WTC11 (cell line): ENCODE measurements around the gene UCP1. TPM values are rescaled to one million over a fixed set of nuclear protein-coding genes. Genes with fewer than 3 reads are reported as not detected.

Source experiments
- ATAC-seq: fragments of 200-7000 bp; cut with Tn5 transposase; 2 replicates; pipeline ENCODE4 v1.10.0; 2021; ENCODE audit warnings: mild to moderate bottlenecking, moderate library complexity
- CTCF ChIA-PET: fragments of 300-600 bp; sonication (Branson Sonifier 250); formaldehyde crosslinking; loops from one replicate; lab custom pipeline; 2021; ENCODE audit warnings: antibody characterized with exemption; lab: Charles Lee
- POLR2A ChIA-PET: fragments of 350-600 bp; sonication (Branson Sonifier 250); formaldehyde crosslinking; loops from one replicate; lab custom pipeline; 2021; ENCODE audit warnings: antibody characterized with exemption; lab: Charles Lee
- DNase-seq: peaks from one replicate; pipeline ENCODE4 v3.0.0; 2021; ENCODE audit warnings: low spot score
- H3K27ac Mint-ChIP-seq: 2 replicates; pipeline ENCODE4 v1.8.0; 2021; ENCODE audit warnings: mixed read lengths
- H3K27me3 Mint-ChIP-seq: 2 replicates; pipeline ENCODE4 v1.8.0; 2021; ENCODE audit warnings: low read depth, mild to moderate bottlenecking, moderate library complexity, mixed read lengths
- H3K36me3 Mint-ChIP-seq: 2 replicates; pipeline ENCODE4 v1.8.0; 2021; ENCODE audit warnings: mixed read lengths
- H3K4me1 Mint-ChIP-seq: 2 replicates; pipeline ENCODE4 v1.8.0; 2022; ENCODE audit warnings: mixed read lengths
- H3K4me3 Mint-ChIP-seq: 2 replicates; pipeline ENCODE4 v1.8.0; 2021; ENCODE audit warnings: mild to moderate bottlenecking, moderate library complexity, mixed read lengths
- H3K9me3 Mint-ChIP-seq: 2 replicates; pipeline ENCODE4 v1.8.0; 2021; ENCODE audit warnings: mixed read lengths
- ARID4B ChIP-seq: sonication (generic); formaldehyde crosslinking; IDR thresholded peaks from 2 replicates; pipeline ENCODE4 v1.8.0; 2023; ENCODE audit warnings: missing genetic modification reagents, mild to moderate bottlenecking, borderline replicate concordance
- E2F4 ChIP-seq: sonication (generic); formaldehyde crosslinking; IDR thresholded peaks from 2 replicates; pipeline ENCODE4 v1.8.1; 2022; ENCODE audit warnings: low read depth, mild to moderate bottlenecking, moderate library complexity, missing genetic modification reagents, borderline replicate concordance
- EMX1 ChIP-seq: fragments of 250-450 bp; sonication (Bioruptor Pico); IDR thresholded peaks from 2 replicates; pipeline ENCODE4 v1.8.0; 2021; ENCODE audit warnings: mild to moderate bottlenecking
- ESRRA ChIP-seq: sonication (generic); formaldehyde crosslinking; IDR thresholded peaks from 2 replicates; pipeline ENCODE4 v1.8.1; 2022; ENCODE audit warnings: mild to moderate bottlenecking, missing genetic modification reagents, borderline replicate concordance
- FOXK1 ChIP-seq: sonication (generic); formaldehyde crosslinking; IDR thresholded peaks from 2 replicates; pipeline ENCODE4 v1.8.0; 2022; ENCODE audit warnings: mild to moderate bottlenecking, moderate library complexity, missing genetic modification reagents
- FOXP1 ChIP-seq: sonication (generic); formaldehyde crosslinking; IDR thresholded peaks from 2 replicates; pipeline ENCODE4 v1.8.0; 2022; ENCODE audit warnings: missing genetic modification reagents, mild to moderate bottlenecking, moderate library complexity, borderline replicate concordance
- NFYB ChIP-seq: sonication (generic); formaldehyde crosslinking; conservative IDR thresholded peaks from 2 replicates; pipeline ENCODE4 v1.8.0; 2022; ENCODE audit warnings: low read depth, missing genetic modification reagents
- NR2C2 ChIP-seq: sonication (generic); formaldehyde crosslinking; IDR thresholded peaks from 2 replicates; pipeline ENCODE4 v1.8.0; 2022; ENCODE audit warnings: mild to moderate bottlenecking, missing genetic modification reagents
- SMAD3 ChIP-seq: sonication (generic); formaldehyde crosslinking; IDR thresholded peaks from 2 replicates; pipeline ENCODE4 v1.8.0; 2022; ENCODE audit warnings: missing genetic modification reagents, mild to moderate bottlenecking, borderline replicate concordance
- SMAD4 ChIP-seq: sonication (generic); formaldehyde crosslinking; IDR thresholded peaks from 2 replicates; pipeline ENCODE4 v1.8.0; 2022; ENCODE audit warnings: mild to moderate bottlenecking, missing genetic modification reagents
- STAT6 ChIP-seq: sonication (generic); formaldehyde crosslinking; conservative IDR thresholded peaks from 2 replicates; pipeline ENCODE4 v1.8.1; 2023; ENCODE audit warnings: mild to moderate bottlenecking, low read depth, missing genetic modification reagents, moderate library complexity
- TCF7 ChIP-seq: sonication (generic); formaldehyde crosslinking; IDR thresholded peaks from 2 replicates; pipeline ENCODE4 v1.8.0; 2022; ENCODE audit warnings: mild to moderate bottlenecking, low read depth, missing genetic modification reagents, moderate library complexity
- TEAD1 ChIP-seq: sonication (generic); formaldehyde crosslinking; IDR thresholded peaks from 2 replicates; pipeline ENCODE4 v1.8.0; 2022; ENCODE audit warnings: mild to moderate bottlenecking, missing genetic modification reagents
- TEAD4 ChIP-seq: sonication (generic); formaldehyde crosslinking; IDR thresholded peaks from 2 replicates; pipeline ENCODE4 v1.8.0; 2022; ENCODE audit warnings: mild to moderate bottlenecking, missing genetic modification reagents
- TP53 ChIP-seq: sonication (generic); formaldehyde crosslinking; IDR thresholded peaks from 2 replicates; pipeline ENCODE4 v1.8.1; 2023; ENCODE audit warnings: mild to moderate bottlenecking, missing genetic modification reagents
- ZNF317 ChIP-seq: sonication (generic); formaldehyde crosslinking; IDR thresholded peaks from 2 replicates; pipeline ENCODE4 v1.8.1; 2023; ENCODE audit warnings: low read depth, mild to moderate bottlenecking, moderate library complexity, missing genetic modification reagents, borderline replicate concordance
- ZNF425 ChIP-seq: fragments of 250-450 bp; sonication (Bioruptor Pico); conservative IDR thresholded peaks from 2 replicates; pipeline ENCODE4 v1.9.0; 2021; ENCODE audit warnings: mild to moderate bottlenecking
- ZNF512 ChIP-seq: sonication (generic); formaldehyde crosslinking; IDR thresholded peaks from 2 replicates; pipeline ENCODE4 v1.8.1; 2022; ENCODE audit warnings: missing genetic modification reagents, borderline replicate concordance
- total RNA-seq: library from RNA; stranded (reverse); gene quantifications from 3 replicates; pipeline ENCODE4 v1.2.3, GENCODE V29; 2021
- TF ChIP-seq, protein P1 (sequence below): sonication (generic); formaldehyde crosslinking; IDR thresholded peaks from 2 replicates; pipeline ENCODE4 v1.8.0; 2022; ENCODE audit warnings: mild to moderate bottlenecking, missing genetic modification reagents
- TF ChIP-seq, protein P2 (sequence below): sonication (generic); formaldehyde crosslinking; IDR thresholded peaks from 2 replicates; pipeline ENCODE4 v1.8.0; 2022; ENCODE audit warnings: mild to moderate bottlenecking, missing genetic modification reagents

Gene UCP1
- total RNA-seq, 1 experiment from 2014 or later, result 0.15 TPM

GRCh38 chr4:140556372-140557085 is 12.2 kb downstream of the UCP1 start:
- no peak overlapping the region for H3K4me3 Mint-ChIP-seq
- peak overlapping the region; percentile 48; the same call in 1 of the 2 replicates for H3K27ac Mint-ChIP-seq

DNA sequence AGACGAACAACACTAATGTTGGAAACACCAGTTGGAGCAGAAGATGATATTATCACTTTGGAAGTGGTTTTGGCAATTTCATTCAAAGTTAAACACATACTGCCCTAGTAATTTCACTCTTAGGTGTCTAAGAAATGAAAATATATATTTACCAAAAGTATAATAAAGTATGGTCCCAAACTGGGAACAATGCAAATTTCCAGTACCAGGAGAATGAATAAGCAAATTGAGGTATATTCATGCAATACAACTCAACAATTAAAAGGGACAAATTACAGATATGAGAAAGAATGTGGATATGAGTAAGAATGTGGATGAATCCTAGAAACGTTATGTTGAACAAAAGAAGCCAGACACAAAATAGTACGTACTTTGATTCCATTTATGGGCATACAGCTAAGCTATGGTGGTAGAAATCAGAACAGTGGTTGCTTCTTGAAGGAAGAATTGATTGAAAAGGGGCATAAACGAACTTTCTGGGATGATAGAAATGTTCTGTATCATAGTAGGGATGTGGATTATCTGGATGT is 34.7 kb downstream of the UCP1 start:
- ChIA-PET POLR2A (no interaction called here), CTCF (no interaction called here)
- Mint-ChIP-seq H3K27ac (no peak overlapping the region), H3K36me3 (no peaks in the 10 kb centered on the region; the same call in 1 of the 2 replicates), H3K4me3 (no peak overlapping the region), H3K9me3 (no peaks in the 10 kb centered on the region), H3K4me1 (no peaks in the 10 kb centered on the region), H3K27me3 (no peaks in the 10 kb centered on the region)
- DNase-seq (no peak), ATAC-seq (no peak)
- TF ChIP-seq ZNF317, result no peak
- no peak for TF ChIP-seq ZNF425 (CRISPR knock-in tag)
- TF ChIP-seq TEAD4 (CRISPR knock-in tag), result no peak
- TF ChIP-seq NFYB (CRISPR knock-in tag), result no peak
- no peak for TF ChIP-seq SMAD3
- TF ChIP-seq ARID4B, result no peak
- no peak for TF ChIP-seq STAT6 (CRISPR knock-in tag)
- no peak for TF ChIP-seq SMAD4 (CRISPR knock-in tag)
- TF ChIP-seq, protein P1, sequence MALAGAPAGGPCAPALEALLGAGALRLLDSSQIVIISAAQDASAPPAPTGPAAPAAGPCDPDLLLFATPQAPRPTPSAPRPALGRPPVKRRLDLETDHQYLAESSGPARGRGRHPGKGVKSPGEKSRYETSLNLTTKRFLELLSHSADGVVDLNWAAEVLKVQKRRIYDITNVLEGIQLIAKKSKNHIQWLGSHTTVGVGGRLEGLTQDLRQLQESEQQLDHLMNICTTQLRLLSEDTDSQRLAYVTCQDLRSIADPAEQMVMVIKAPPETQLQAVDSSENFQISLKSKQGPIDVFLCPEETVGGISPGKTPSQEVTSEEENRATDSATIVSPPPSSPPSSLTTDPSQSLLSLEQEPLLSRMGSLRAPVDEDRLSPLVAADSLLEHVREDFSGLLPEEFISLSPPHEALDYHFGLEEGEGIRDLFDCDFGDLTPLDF, result no peak
- TF ChIP-seq, protein P2, sequence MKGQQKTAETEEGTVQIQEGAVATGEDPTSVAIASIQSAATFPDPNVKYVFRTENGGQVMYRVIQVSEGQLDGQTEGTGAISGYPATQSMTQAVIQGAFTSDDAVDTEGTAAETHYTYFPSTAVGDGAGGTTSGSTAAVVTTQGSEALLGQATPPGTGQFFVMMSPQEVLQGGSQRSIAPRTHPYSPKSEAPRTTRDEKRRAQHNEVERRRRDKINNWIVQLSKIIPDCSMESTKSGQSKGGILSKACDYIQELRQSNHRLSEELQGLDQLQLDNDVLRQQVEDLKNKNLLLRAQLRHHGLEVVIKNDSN (CRISPR knock-in tag), result no peak
- no peak for TF ChIP-seq TCF7 (CRISPR knock-in tag)
- no peak for TF ChIP-seq FOXP1 (CRISPR knock-in tag)
- TF ChIP-seq TEAD1 (CRISPR knock-in tag), result no peak
- no peak for TF ChIP-seq EMX1 (CRISPR knock-in tag)
- no peak for TF ChIP-seq ZNF512
- TF ChIP-seq ESRRA (CRISPR knock-in tag), result no peak
- no peak for TF ChIP-seq E2F4 (CRISPR knock-in tag)
- no peak for TF ChIP-seq NR2C2

More at GRCh38 chr4:140556372-140557085, 12.2 kb downstream of the UCP1 start:
- ChIA-PET CTCF (interaction anchor here (0.8 to 2.7 kb wide), 5 partner anchors 11 to 295 kb away, joined by 3 to 9 read pairs (median 6); partner anchors contain the start of genes ELMOD2 and UCP1), POLR2A (no interaction called here)
- H3K4me1 Mint-ChIP-seq, result peaks cover 44% of the 10 kb centered on the region
- no peak for DNase-seq
- H3K9me3 Mint-ChIP-seq, result no peaks in the 10 kb centered on the region
- H3K27me3 Mint-ChIP-seq, result no peaks in the 10 kb centered on the region; the same call in 1 of the 2 replicates
- H3K36me3 Mint-ChIP-seq, result no peaks in the 10 kb centered on the region
- ATAC-seq, result peak; percentile 23; the same call in 1 of the 2 replicates
- no peak for TF ChIP-seq FOXK1 (CRISPR knock-in tag)
- TF ChIP-seq TP53 (CRISPR knock-in tag), result no peak
